K562 (cell line): ENCODE measurements around the gene GFAP.

Experiments used
- CBX5 ChIP-seq: IDR thresholded peaks from 2 replicates; pipeline ENCODE4 v1.6.1; 2014; ENCODE audit warnings: low read depth, borderline replicate concordance
- CEBPB ChIP-seq: fragments of 450-650 bp; IDR thresholded peaks from 2 replicates; pipeline ENCODE4 v1.6.1; 2016; ENCODE audit warnings: missing genetic modification characterization, missing compliant biosample characterization
- ESRRB ChIP-seq: fragments of 250-450 bp; sonication (Bioruptor Pico); IDR thresholded peaks from 2 replicates; pipeline ENCODE4 v1.5.0; 2020; ENCODE audit warnings: mild to moderate bottlenecking, moderate library complexity, borderline replicate concordance
- FOXA3 ChIP-seq, 2 experiments: fragments of 450-650 bp in 1 of 2; sonication (generic) in 1 of 2; formaldehyde crosslinking; IDR thresholded peaks in 1 of 2; conservative IDR thresholded peaks in 1 of 2; 2 replicates each; pipeline versions ENCODE4 v1.4.0 to v1.8.0; 2020 to 2022; ENCODE audit warnings: mild to moderate bottlenecking in 2 of 2, missing genetic modification reagents in 1 of 2
- MTA3 ChIP-seq: fragments of 450-650 bp; formaldehyde crosslinking; IDR thresholded peaks from 2 replicates; pipeline ENCODE4 v1.6.1; 2017; ENCODE audit warnings: mild to moderate bottlenecking, borderline replicate concordance
- PPARD ChIP-seq: fragments of 250-450 bp; sonication (Bioruptor Pico); IDR thresholded peaks from 2 replicates; pipeline ENCODE4 v1.8.0; 2022; ENCODE audit warnings: inconsistent platforms, mild to moderate bottlenecking, moderate library complexity
- SMC3 ChIP-seq: conservative IDR thresholded peaks from 2 replicates; pipeline ENCODE4 v1.6.1; 2011; ENCODE audit warnings: low read depth, low read length, improper control_type of control experiment; ENCODE audit not compliant: insufficient read depth
- ZNF175 ChIP-seq: fragments of 200-800 bp; sonication (Bioruptor generic); IDR thresholded peaks from 2 replicates; pipeline ENCODE4 v1.6.1; 2016; ENCODE audit warnings: low read depth, mild to moderate bottlenecking, missing genetic modification characterization, missing compliant biosample characterization
- ZNF561 ChIP-seq: fragments of 450-650 bp; formaldehyde crosslinking; conservative IDR thresholded peaks from 2 replicates; pipeline ENCODE4 v1.4.0; 2020; ENCODE audit warnings: mild to moderate bottlenecking, moderate library complexity
- TF ChIP-seq, protein P1 (sequence below): IDR thresholded peaks from 2 replicates; pipeline ENCODE4 v1.6.1; 2016; ENCODE audit warnings: missing genetic modification characterization, missing compliant biosample characterization
- TF ChIP-seq, protein P2 (sequence below): sonication (generic); formaldehyde crosslinking; IDR thresholded peaks from 2 replicates; pipeline ENCODE4 v1.8.1; 2023; ENCODE audit warnings: missing genetic modification reagents, mild to moderate bottlenecking, borderline replicate concordance
- TF ChIP-seq, protein P3 (sequence below): sonication (generic); formaldehyde crosslinking; IDR thresholded peaks from 2 replicates; pipeline ENCODE4 v1.8.0; 2023; ENCODE audit warnings: mild to moderate bottlenecking, missing genetic modification reagents
- TF ChIP-seq, protein P4 (sequence below): IDR thresholded peaks from 3 replicates; pipeline ENCODE4 v1.6.1; 2011; ENCODE audit warnings: borderline replicate concordance, mild to moderate bottlenecking; ENCODE audit not compliant: insufficient read length, insufficient read depth
- TF ChIP-seq, protein P5 (sequence below), 3 experiments: IDR thresholded peaks in 2 of 3; conservative IDR thresholded peaks in 1 of 3; 2 replicates each; pipeline ENCODE4 v1.5.1; 2011 to 2012; ENCODE audit warnings: low read length in 3 of 3, mild to moderate bottlenecking in 3 of 3, control low read depth in 2 of 3, improper control_type of control experiment in 1 of 3, inconsistent platforms in 1 of 3, low read depth in 1 of 3, mixed read lengths in 1 of 3, moderate library complexity in 1 of 3; ENCODE audit not compliant: insufficient read depth in 2 of 3

DNA sequence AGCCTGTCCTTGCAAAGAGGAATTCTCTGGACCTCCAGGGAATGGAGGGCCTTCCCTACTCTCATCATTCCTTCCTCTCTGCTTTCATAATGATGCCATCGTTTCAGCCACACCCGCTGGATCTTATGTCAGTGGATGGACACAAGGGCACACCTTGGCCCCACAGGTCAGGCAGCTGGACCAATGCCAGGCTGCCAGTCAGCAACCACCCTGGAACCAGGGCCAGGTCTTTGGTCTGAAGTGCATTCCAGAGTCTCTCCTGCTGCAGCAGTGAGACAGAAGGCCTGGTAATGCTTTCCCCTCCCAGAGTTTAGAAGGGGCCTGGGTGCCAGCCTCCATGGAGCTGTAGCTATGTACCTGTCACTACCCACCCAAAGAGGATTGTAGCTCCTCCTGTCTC is 45.4 kb upstream of the GFAP start:
- TF ChIP-seq MTA3 = no peak
- TF ChIP-seq, protein P1, sequence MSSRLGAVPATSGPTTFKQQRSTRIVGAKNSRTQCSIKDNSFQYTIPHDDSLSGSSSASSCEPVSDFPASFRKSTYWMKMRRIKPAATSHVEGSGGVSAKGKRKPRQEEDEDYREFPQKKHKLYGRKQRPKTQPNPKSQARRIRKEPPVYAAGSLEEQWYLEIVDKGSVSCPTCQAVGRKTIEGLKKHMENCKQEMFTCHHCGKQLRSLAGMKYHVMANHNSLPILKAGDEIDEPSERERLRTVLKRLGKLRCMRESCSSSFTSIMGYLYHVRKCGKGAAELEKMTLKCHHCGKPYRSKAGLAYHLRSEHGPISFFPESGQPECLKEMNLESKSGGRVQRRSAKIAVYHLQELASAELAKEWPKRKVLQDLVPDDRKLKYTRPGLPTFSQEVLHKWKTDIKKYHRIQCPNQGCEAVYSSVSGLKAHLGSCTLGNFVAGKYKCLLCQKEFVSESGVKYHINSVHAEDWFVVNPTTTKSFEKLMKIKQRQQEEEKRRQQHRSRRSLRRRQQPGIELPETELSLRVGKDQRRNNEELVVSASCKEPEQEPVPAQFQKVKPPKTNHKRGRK (tag) = no peak
- TF ChIP-seq ZNF175 = no peak
- no peak for TF ChIP-seq CBX5
- TF ChIP-seq, protein P2, sequence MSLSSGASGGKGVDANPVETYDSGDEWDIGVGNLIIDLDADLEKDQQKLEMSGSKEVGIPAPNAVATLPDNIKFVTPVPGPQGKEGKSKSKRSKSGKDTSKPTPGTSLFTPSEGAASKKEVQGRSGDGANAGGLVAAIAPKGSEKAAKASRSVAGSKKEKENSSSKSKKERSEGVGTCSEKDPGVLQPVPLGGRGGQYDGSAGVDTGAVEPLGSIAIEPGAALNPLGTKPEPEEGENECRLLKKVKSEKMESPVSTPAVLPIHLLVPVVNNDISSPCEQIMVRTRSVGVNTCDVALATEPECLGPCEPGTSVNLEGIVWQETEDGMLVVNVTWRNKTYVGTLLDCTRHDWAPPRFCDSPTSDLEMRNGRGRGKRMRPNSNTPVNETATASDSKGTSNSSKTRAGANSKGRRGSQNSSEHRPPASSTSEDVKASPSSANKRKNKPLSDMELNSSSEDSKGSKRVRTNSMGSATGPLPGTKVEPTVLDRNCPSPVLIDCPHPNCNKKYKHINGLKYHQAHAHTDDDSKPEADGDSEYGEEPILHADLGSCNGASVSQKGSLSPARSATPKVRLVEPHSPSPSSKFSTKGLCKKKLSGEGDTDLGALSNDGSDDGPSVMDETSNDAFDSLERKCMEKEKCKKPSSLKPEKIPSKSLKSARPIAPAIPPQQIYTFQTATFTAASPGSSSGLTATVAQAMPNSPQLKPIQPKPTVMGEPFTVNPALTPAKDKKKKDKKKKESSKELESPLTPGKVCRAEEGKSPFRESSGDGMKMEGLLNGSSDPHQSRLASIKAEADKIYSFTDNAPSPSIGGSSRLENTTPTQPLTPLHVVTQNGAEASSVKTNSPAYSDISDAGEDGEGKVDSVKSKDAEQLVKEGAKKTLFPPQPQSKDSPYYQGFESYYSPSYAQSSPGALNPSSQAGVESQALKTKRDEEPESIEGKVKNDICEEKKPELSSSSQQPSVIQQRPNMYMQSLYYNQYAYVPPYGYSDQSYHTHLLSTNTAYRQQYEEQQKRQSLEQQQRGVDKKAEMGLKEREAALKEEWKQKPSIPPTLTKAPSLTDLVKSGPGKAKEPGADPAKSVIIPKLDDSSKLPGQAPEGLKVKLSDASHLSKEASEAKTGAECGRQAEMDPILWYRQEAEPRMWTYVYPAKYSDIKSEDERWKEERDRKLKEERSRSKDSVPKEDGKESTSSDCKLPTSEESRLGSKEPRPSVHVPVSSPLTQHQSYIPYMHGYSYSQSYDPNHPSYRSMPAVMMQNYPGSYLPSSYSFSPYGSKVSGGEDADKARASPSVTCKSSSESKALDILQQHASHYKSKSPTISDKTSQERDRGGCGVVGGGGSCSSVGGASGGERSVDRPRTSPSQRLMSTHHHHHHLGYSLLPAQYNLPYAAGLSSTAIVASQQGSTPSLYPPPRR (CRISPR knock-in tag) = no peak
- no peak for TF ChIP-seq CEBPB
- TF ChIP-seq, protein P3, sequence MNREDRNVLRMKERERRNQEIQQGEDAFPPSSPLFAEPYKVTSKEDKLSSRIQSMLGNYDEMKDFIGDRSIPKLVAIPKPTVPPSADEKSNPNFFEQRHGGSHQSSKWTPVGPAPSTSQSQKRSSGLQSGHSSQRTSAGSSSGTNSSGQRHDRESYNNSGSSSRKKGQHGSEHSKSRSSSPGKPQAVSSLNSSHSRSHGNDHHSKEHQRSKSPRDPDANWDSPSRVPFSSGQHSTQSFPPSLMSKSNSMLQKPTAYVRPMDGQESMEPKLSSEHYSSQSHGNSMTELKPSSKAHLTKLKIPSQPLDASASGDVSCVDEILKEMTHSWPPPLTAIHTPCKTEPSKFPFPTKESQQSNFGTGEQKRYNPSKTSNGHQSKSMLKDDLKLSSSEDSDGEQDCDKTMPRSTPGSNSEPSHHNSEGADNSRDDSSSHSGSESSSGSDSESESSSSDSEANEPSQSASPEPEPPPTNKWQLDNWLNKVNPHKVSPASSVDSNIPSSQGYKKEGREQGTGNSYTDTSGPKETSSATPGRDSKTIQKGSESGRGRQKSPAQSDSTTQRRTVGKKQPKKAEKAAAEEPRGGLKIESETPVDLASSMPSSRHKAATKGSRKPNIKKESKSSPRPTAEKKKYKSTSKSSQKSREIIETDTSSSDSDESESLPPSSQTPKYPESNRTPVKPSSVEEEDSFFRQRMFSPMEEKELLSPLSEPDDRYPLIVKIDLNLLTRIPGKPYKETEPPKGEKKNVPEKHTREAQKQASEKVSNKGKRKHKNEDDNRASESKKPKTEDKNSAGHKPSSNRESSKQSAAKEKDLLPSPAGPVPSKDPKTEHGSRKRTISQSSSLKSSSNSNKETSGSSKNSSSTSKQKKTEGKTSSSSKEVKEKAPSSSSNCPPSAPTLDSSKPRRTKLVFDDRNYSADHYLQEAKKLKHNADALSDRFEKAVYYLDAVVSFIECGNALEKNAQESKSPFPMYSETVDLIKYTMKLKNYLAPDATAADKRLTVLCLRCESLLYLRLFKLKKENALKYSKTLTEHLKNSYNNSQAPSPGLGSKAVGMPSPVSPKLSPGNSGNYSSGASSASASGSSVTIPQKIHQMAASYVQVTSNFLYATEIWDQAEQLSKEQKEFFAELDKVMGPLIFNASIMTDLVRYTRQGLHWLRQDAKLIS (CRISPR knock-in tag) = no peak
- TF ChIP-seq ESRRB = no peak
- TF ChIP-seq, protein P4, sequence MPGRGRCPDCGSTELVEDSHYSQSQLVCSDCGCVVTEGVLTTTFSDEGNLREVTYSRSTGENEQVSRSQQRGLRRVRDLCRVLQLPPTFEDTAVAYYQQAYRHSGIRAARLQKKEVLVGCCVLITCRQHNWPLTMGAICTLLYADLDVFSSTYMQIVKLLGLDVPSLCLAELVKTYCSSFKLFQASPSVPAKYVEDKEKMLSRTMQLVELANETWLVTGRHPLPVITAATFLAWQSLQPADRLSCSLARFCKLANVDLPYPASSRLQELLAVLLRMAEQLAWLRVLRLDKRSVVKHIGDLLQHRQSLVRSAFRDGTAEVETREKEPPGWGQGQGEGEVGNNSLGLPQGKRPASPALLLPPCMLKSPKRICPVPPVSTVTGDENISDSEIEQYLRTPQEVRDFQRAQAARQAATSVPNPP = no peak
- TF ChIP-seq, protein P5, sequence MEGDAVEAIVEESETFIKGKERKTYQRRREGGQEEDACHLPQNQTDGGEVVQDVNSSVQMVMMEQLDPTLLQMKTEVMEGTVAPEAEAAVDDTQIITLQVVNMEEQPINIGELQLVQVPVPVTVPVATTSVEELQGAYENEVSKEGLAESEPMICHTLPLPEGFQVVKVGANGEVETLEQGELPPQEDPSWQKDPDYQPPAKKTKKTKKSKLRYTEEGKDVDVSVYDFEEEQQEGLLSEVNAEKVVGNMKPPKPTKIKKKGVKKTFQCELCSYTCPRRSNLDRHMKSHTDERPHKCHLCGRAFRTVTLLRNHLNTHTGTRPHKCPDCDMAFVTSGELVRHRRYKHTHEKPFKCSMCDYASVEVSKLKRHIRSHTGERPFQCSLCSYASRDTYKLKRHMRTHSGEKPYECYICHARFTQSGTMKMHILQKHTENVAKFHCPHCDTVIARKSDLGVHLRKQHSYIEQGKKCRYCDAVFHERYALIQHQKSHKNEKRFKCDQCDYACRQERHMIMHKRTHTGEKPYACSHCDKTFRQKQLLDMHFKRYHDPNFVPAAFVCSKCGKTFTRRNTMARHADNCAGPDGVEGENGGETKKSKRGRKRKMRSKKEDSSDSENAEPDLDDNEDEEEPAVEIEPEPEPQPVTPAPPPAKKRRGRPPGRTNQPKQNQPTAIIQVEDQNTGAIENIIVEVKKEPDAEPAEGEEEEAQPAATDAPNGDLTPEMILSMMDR (IDR thresholded peaks at IDR 0.05 in 2 of 3, conservative IDR thresholded peaks at IDR 0.05 in 1 of 3; ENCODE audit: insufficient read depth in 2 of 3, low read depth in 1 of 3, low read length in 3 of 3) = no peak
- TF ChIP-seq ZNF561 (CRISPR knock-in tag) = no peak
- no peak for TF ChIP-seq FOXA3 (CRISPR knock-in tag; conservative IDR thresholded peaks at IDR 0.05 in 1 of 2, IDR thresholded peaks at IDR 0.05 in 1 of 2)
- no peak for TF ChIP-seq SMC3
- no peak for TF ChIP-seq PPARD (CRISPR knock-in tag)
